RWPE2 (cell line): Measurements from ENCODE around the gene PTPRB.

Source experiments
- ATAC-seq: fragments of 200-7000 bp; cut with Tn5 transposase; 3 replicates; pipeline ENCODE4 v1.9.1; 2021; ENCODE audit warnings: low read depth
- DNase-seq: peaks from one replicate; pipeline ENCODE4 v3.0.0-alpha.2; 2020; ENCODE audit warnings: low spot score
- H3K27ac ChIP-seq: fragments of 450-650 bp; 2 replicates; pipeline ENCODE4 v1.5.1; 2017; ENCODE audit warnings: mild to moderate bottlenecking; ENCODE audit not compliant: poor library complexity, severe bottlenecking
- H3K27me3 ChIP-seq: fragments of 250-450 bp; sonication (Bioruptor Pico); 2 replicates; pipeline ENCODE4 v1.5.1; 2021; ENCODE audit warnings: mild to moderate bottlenecking, moderate library complexity; ENCODE audit not compliant: insufficient read depth, poor library complexity, severe bottlenecking
- H3K36me3 ChIP-seq: fragments of 250-450 bp; sonication (Bioruptor Pico); 2 replicates; pipeline ENCODE4 v1.5.1; 2020; ENCODE audit warnings: low read depth, mild to moderate bottlenecking, moderate library complexity
- H3K4me1 ChIP-seq: fragments of 250-450 bp; sonication (Bioruptor Pico); 2 replicates; pipeline ENCODE4 v1.5.1; 2021; ENCODE audit warnings: mild to moderate bottlenecking, moderate library complexity; ENCODE audit not compliant: insufficient read depth, poor library complexity, severe bottlenecking
- H3K4me3 ChIP-seq: fragments of 250-450 bp; sonication (Bioruptor Pico); 2 replicates; pipeline ENCODE4 v1.5.1; 2021; ENCODE audit warnings: mild to moderate bottlenecking, moderate library complexity; ENCODE audit not compliant: severe bottlenecking
- H3K9me3 ChIP-seq: fragments of 250-450 bp; sonication (Bioruptor Pico); 2 replicates; pipeline ENCODE4 v1.5.1; 2021; ENCODE audit warnings: mild to moderate bottlenecking, moderate library complexity; ENCODE audit not compliant: severe bottlenecking
- CTCF ChIP-seq: fragments of 450-650 bp; IDR thresholded peaks from one replicate; pipeline ENCODE4 v1.5.1; 2017; ENCODE audit warnings: mild to moderate bottlenecking, moderate library complexity; ENCODE audit not compliant: poor library complexity, severe bottlenecking

PTPRB gene

DNA sequence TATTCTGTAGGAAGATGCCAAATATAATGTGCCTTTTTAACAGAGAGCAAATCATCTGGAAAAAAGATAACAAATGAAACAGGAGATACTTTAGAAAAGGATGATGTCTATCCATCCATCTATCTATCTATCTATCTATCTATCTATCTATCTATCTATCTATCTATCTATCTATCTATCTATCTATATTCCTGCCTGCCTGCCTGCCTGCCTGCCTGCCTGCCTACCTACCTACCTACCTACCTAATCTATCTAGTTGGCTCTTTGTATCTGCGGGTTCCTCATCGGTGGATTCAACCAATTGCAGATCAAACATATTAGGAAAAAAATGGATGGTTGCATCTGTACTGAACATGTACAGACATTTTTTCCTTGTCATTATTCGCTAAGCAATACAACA, 11.0 kb downstream of the PTPRB start:
- no peak overlapping the region for H3K27ac ChIP-seq
- no peaks in the 10 kb centered on the region for H3K4me1 ChIP-seq
- no peak for DNase-seq
- H3K27me3 ChIP-seq = no peaks in the 10 kb centered on the region
- no peak overlapping the region for H3K4me3 ChIP-seq
- no peak for ATAC-seq
- no peaks in the 10 kb centered on the region for H3K36me3 ChIP-seq
- H3K9me3 ChIP-seq = no peaks in the 10 kb centered on the region
- TF ChIP-seq CTCF = no peak

- H3K4me1 ChIP-seq = no peaks in the 10 kb centered on the region
- no peak overlapping the region for H3K27ac ChIP-seq
- H3K4me3 ChIP-seq = no peak overlapping the region
- no peak for TF ChIP-seq CTCF
- no peaks in the 10 kb centered on the region for H3K9me3 ChIP-seq
- no peak for ATAC-seq
- DNase-seq = no peak
- no peaks in the 10 kb centered on the region for H3K36me3 ChIP-seq
- H3K27me3 ChIP-seq = no peaks in the 10 kb centered on the region
Observed at GRCh38 chr12:70619471-70620152, 17.6 kb downstream of the PTPRB start.

- Histone ChIP-seq H3K4me1 (no peaks in the 10 kb centered on the region), H3K4me3 (no peak overlapping the region), H3K27ac (no peak overlapping the region), H3K9me3 (no peaks in the 10 kb centered on the region), H3K36me3 (no peaks in the 10 kb centered on the region), H3K27me3 (no peaks in the 10 kb centered on the region)
- ATAC-seq (no peak), DNase-seq (no peak)
- no peak for TF ChIP-seq CTCF
Observed at GRCh38 chr12:70618371-70618770, 18.9 kb downstream of the PTPRB start.

DNA sequence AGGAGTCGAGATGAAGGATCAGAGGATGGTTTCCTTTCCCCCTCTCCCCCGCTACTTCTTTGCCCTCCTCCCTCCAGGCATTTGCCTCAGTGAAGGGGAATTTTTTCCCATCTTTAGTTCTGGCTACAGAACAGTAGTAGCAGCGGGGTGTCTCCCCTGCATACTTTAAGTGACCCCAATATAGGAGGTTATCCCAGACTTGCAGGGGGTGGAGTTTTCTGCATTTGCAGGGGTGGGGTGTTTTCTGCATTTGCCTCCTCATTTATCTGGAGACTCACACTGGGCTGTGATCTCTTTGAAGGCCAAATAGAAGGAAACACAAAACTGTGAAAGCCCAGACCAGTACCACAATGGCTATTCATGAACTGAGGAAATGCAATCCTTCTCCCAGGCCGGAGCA, 19.8 kb downstream of the PTPRB start:
- Histone ChIP-seq H3K36me3 (no peaks in the 10 kb centered on the region), H3K4me1 (no peaks in the 10 kb centered on the region), H3K4me3 (no peak overlapping the region), H3K27me3 (no peaks in the 10 kb centered on the region), H3K9me3 (no peaks in the 10 kb centered on the region), H3K27ac (no peak overlapping the region)
- no peak for TF ChIP-seq CTCF
- no peak for ATAC-seq
- no peak for DNase-seq

DNA sequence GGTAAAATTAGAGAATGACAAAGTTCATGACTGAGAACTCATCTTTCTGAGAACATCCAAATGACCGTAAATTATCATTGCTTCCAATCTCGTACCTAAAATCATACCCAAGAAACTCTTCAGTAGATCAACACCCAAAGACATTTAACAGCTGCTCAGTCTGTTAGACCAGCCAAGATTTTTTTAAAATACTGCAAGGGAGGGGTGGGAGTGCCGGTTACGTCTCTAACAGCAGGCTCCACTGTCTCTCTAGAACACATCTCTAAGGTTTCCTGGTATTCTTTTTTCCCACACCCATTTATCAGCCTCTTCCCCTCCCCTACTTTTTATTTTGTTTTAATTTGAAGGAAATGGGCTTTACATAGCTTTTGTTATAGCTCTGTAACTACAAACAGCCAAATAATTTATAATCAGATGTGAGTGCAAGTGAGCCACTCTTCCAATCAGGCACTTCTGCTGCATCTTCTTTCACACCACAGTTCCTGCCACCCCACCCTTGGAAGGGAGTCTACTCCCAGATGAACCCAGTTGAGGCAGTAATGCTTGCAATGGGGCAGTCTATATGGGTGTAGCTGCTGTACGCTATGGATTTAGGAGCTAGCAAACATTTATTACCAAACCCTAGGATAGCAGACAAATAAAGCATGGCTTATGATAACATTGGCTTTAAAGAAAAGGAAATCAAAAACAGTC, 21.9 kb downstream of the PTPRB start:
- ATAC-seq = no peak
- Histone ChIP-seq H3K4me3 (no peak overlapping the region), H3K27ac (no peak overlapping the region), H3K9me3 (no peaks in the 10 kb centered on the region), H3K4me1 (no peaks in the 10 kb centered on the region), H3K27me3 (no peaks in the 10 kb centered on the region), H3K36me3 (no peaks in the 10 kb centered on the region)
- TF ChIP-seq CTCF = no peak
- no peak for DNase-seq
